GM23338 (cell line): ENCODE measurements around the gene TCEA2. TPM values are rescaled to one million over a fixed set of nuclear protein-coding genes. Genes with fewer than 3 reads are reported as not detected.

ENCODE experiments used
- ATAC-seq: fragments of 200-7000 bp; cut with Tn5 transposase; 3 replicates; pipeline ENCODE4 v1.9.1; 2020
- DNase-seq: peaks from one replicate; pipeline ENCODE4 v3.0.0-alpha.2; 2015; ENCODE audit warnings: low spot score
- H2AFZ ChIP-seq: fragments of 200-600 bp; sonication (generic); 2 replicates; pipeline ENCODE4 v1.8.0; 2016; ENCODE audit warnings: antibody characterized with exemption, mild to moderate bottlenecking, moderate library complexity
- H3F3A ChIP-seq: fragments of 200-600 bp; sonication (generic); replicated peaks from 2 replicates; pipeline ENCODE4 v1.8.0; 2017; ENCODE audit warnings: antibody characterized with exemption, mixed run types, low read depth
- H3K27ac ChIP-seq: fragments of 200-600 bp; sonication (generic); 2 replicates; pipeline ENCODE4 v1.6.1; 2016; ENCODE audit warnings: low read depth
- H3K27me3 ChIP-seq: fragments of 200-600 bp; sonication (generic); 2 replicates; pipeline ENCODE4 v1.8.0; 2016; ENCODE audit warnings: mild to moderate bottlenecking, mixed run types, moderate library complexity; ENCODE audit not compliant: insufficient read depth
- H3K36me3 ChIP-seq: fragments of 200-600 bp; sonication (generic); 2 replicates; pipeline ENCODE4 v1.8.0; 2016; ENCODE audit warnings: mild to moderate bottlenecking; ENCODE audit not compliant: insufficient read depth
- H3K4me1 ChIP-seq: fragments of 200-600 bp; sonication (generic); 2 replicates; pipeline ENCODE4 v1.8.0; 2016; ENCODE audit warnings: mild to moderate bottlenecking, moderate library complexity; ENCODE audit not compliant: insufficient read depth
- H3K4me2 ChIP-seq: fragments of 200-600 bp; sonication (generic); 2 replicates; pipeline ENCODE4 v1.7.1; 2017; ENCODE audit warnings: mixed run types
- H3K4me3 ChIP-seq: fragments of 200-600 bp; sonication (generic); 2 replicates; pipeline ENCODE4 v1.6.1; 2016; ENCODE audit warnings: mixed run types
- H3K79me2 ChIP-seq: fragments of 200-600 bp; sonication (generic); replicated peaks from 2 replicates; pipeline ENCODE4 v1.8.0; 2017; ENCODE audit warnings: mild to moderate bottlenecking; ENCODE audit not compliant: insufficient read depth
- H3K9me2 ChIP-seq: fragments of 200-600 bp; sonication (generic); 2 replicates; pipeline ENCODE4 v1.8.0; 2017; ENCODE audit not compliant: insufficient read depth
- H4K20me1 ChIP-seq: fragments of 200-600 bp; sonication (generic); replicated peaks from 2 replicates; pipeline ENCODE4 v1.8.0; 2017; ENCODE audit warnings: mild to moderate bottlenecking; ENCODE audit not compliant: insufficient read depth
- H3K27ac Mint-ChIP-seq: 2 replicates; pipeline ENCODE4 v1.8.0; 2020; ENCODE audit warnings: inconsistent platforms, mild to moderate bottlenecking, moderate library complexity, mixed read lengths
- H3K27me3 Mint-ChIP-seq: 3 replicates; pipeline ENCODE4 v1.8.0; 2022; ENCODE audit warnings: low read depth, mild to moderate bottlenecking, moderate library complexity, mixed read lengths, inconsistent platforms; ENCODE audit not compliant: insufficient read depth, poor library complexity
- H3K36me3 Mint-ChIP-seq: 3 replicates; pipeline ENCODE4 v1.8.0; 2021; ENCODE audit warnings: low read depth, mild to moderate bottlenecking, inconsistent platforms, moderate library complexity, mixed read lengths
- H3K4me1 Mint-ChIP-seq: 3 replicates; pipeline ENCODE4 v1.8.0; 2020; ENCODE audit warnings: mild to moderate bottlenecking, inconsistent platforms, mixed read lengths
- H3K4me3 Mint-ChIP-seq: 3 replicates; pipeline ENCODE4 v1.8.0; 2021; ENCODE audit warnings: moderate library complexity, mild to moderate bottlenecking, inconsistent platforms, mixed read lengths
- H3K9me3 Mint-ChIP-seq: 3 replicates; pipeline ENCODE4 v1.8.0; 2020; ENCODE audit warnings: moderate library complexity, mild to moderate bottlenecking, inconsistent platforms, mixed read lengths
- CREB1 ChIP-seq: fragments of 250-450 bp; sonication (Bioruptor Pico); IDR thresholded peaks from 2 replicates; pipeline ENCODE4 v1.5.0; 2020; ENCODE audit warnings: low read depth, mild to moderate bottlenecking, moderate library complexity
- EZH2 ChIP-seq: fragments of 200-600 bp; sonication (generic); IDR thresholded peaks from one replicate; pipeline ENCODE4 v1.8.0; 2017; ENCODE audit warnings: antibody characterized with exemption, mild to moderate bottlenecking, low read depth; ENCODE audit not compliant: unreplicated experiment
- EZH2phosphoT487 ChIP-seq: fragments of 200-600 bp; sonication (generic); IDR thresholded peaks from one replicate; pipeline ENCODE4 v1.8.1; 2018; ENCODE audit warnings: antibody characterized with exemption; ENCODE audit not compliant: unreplicated experiment
- JUNB ChIP-seq: IDR thresholded peaks from one replicate; pipeline ENCODE4 v1.6.1; 2016; ENCODE audit warnings: antibody characterized with exemption; ENCODE audit not compliant: unreplicated experiment
- NANOG ChIP-seq: IDR thresholded peaks from 2 replicates; pipeline ENCODE4 v1.6.1; 2016; ENCODE audit warnings: antibody characterized with exemption, borderline replicate concordance
- POLR2AphosphoS5 ChIP-seq: IDR thresholded peaks from 2 replicates; pipeline ENCODE4 v1.6.1; 2016; ENCODE audit warnings: antibody characterized with exemption, low read depth
- STAT1 ChIP-seq: IDR thresholded peaks from one replicate; pipeline ENCODE4 v1.6.1; 2016; ENCODE audit warnings: antibody characterized with exemption; ENCODE audit not compliant: unreplicated experiment
- ZNF114 ChIP-seq: fragments of 250-450 bp; sonication (Bioruptor Pico); IDR thresholded peaks from 2 replicates; pipeline ENCODE4 v1.5.0; 2020; ENCODE audit warnings: mild to moderate bottlenecking, moderate library complexity
- ZNF331 ChIP-seq: fragments of 250-450 bp; sonication (Bioruptor Pico); IDR thresholded peaks from 2 replicates; pipeline ENCODE4 v1.5.0; 2020; ENCODE audit warnings: low read depth, mild to moderate bottlenecking, moderate library complexity
- polyA plus RNA-seq: library from polyadenylated mRNA; unstranded; fragments of >200 nt; fragmentation: Nextera tagmentation; extraction: Ambion mirVana; gene quantifications from 2 replicates; pipeline ENCODE4 v1.2.1, GENCODE V29; 2016
- total RNA-seq: library from RNA; depleted of rRNA; stranded (reverse); fragments of >200 nt; shearing (Covaris generic); gene quantifications from 2 replicates; pipeline ENCODE4 v1.2.3, GENCODE V29; 2014
- TF ChIP-seq, protein P1 (sequence below): fragments of 250-450 bp; sonication (Bioruptor Pico); IDR thresholded peaks from 2 replicates; pipeline ENCODE4 v1.5.0; 2020; ENCODE audit warnings: mild to moderate bottlenecking, moderate library complexity
- TF ChIP-seq, protein P2 (sequence below), 2 experiments: fragments of 200-600 bp in 1 of 2; sonication (generic) in 1 of 2; conservative IDR thresholded peaks; 2 replicates each; pipeline versions ENCODE4 v1.5.1 to v1.6.1; 2016 to 2017; ENCODE audit warnings: antibody characterized with exemption in 2 of 2, low read depth in 2 of 2, mild to moderate bottlenecking in 2 of 2, moderate library complexity in 1 of 2
- TF ChIP-seq, protein P3 (sequence below): IDR thresholded peaks from 2 replicates; pipeline ENCODE4 v1.6.1; 2016; ENCODE audit warnings: antibody characterized with exemption
- TF ChIP-seq, protein P4 (sequence below): IDR thresholded peaks from one replicate; pipeline ENCODE4 v1.6.1; 2018; ENCODE audit warnings: antibody characterized with exemption; ENCODE audit not compliant: unreplicated experiment

Gene TCEA2
- total and polyA plus RNA-seq, 2 experiments from 2014 or later, result 21.0 to 54.4 TPM

DNA sequence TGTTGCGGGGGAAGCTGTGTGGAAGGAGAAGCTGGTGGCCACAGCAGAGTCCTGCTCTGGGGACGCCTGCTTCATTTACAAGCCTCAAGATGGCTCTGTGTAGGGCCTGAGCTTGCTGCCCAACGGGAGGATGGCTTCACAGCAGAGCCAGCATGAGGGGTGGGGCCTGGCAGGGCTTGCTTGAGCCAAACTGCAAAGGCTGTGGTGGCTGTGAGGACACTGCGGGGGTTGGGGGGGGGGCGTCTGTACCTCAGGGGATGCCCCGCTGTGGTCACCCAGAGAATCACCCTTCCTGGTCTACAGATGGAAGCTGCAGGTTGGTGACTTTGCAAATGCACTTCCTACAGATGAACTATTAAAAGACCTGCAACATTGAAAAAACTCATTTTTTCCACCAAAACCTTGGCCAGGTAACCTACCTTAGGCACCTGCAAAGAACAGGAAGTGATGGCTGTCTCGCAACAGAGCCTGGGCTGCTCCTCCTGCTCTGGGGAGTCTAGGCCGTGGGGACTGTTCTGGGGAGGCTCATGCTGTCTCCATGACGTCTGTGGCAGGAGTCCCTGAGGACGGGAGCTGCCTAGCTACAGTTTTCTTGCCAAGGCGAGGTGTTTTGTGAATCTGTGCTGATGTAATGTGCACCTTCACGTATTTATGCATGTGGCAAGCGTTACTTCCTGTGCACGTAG lies 37.0 kb downstream of the TCEA2 start:
- Histone ChIP-seq H3K4me1 (no peaks in the 10 kb centered on the region), H3K9me2 (no peaks in the 10 kb centered on the region), H3K27ac (no peak overlapping the region), H3K4me2 (no peak overlapping the region), H2AFZ (no peak overlapping the region; the same call in 1 of the 2 replicates), H3K4me3 (no peak overlapping the region), H3K36me3 (no peaks in the 10 kb centered on the region), H3K27me3 (peaks cover 17% of the 10 kb centered on the region), H3F3A (peaks cover 7% of the 10 kb centered on the region), H3K79me2 (no peaks in the 10 kb centered on the region), H4K20me1 (no peaks in the 10 kb centered on the region)
- Mint-ChIP-seq H3K4me3 (no peak overlapping the region), H3K36me3 (peaks cover 4% of the 10 kb centered on the region; the same call in 2 of the 3 replicates), H3K4me1 (peaks cover 11% of the 10 kb centered on the region), H3K9me3 (peaks cover 8% of the 10 kb centered on the region), H3K27me3 (peaks cover 31% of the 10 kb centered on the region), H3K27ac (no peak overlapping the region)
- ATAC-seq (no peak), DNase-seq (no peak)
- TF ChIP-seq, protein P1, sequence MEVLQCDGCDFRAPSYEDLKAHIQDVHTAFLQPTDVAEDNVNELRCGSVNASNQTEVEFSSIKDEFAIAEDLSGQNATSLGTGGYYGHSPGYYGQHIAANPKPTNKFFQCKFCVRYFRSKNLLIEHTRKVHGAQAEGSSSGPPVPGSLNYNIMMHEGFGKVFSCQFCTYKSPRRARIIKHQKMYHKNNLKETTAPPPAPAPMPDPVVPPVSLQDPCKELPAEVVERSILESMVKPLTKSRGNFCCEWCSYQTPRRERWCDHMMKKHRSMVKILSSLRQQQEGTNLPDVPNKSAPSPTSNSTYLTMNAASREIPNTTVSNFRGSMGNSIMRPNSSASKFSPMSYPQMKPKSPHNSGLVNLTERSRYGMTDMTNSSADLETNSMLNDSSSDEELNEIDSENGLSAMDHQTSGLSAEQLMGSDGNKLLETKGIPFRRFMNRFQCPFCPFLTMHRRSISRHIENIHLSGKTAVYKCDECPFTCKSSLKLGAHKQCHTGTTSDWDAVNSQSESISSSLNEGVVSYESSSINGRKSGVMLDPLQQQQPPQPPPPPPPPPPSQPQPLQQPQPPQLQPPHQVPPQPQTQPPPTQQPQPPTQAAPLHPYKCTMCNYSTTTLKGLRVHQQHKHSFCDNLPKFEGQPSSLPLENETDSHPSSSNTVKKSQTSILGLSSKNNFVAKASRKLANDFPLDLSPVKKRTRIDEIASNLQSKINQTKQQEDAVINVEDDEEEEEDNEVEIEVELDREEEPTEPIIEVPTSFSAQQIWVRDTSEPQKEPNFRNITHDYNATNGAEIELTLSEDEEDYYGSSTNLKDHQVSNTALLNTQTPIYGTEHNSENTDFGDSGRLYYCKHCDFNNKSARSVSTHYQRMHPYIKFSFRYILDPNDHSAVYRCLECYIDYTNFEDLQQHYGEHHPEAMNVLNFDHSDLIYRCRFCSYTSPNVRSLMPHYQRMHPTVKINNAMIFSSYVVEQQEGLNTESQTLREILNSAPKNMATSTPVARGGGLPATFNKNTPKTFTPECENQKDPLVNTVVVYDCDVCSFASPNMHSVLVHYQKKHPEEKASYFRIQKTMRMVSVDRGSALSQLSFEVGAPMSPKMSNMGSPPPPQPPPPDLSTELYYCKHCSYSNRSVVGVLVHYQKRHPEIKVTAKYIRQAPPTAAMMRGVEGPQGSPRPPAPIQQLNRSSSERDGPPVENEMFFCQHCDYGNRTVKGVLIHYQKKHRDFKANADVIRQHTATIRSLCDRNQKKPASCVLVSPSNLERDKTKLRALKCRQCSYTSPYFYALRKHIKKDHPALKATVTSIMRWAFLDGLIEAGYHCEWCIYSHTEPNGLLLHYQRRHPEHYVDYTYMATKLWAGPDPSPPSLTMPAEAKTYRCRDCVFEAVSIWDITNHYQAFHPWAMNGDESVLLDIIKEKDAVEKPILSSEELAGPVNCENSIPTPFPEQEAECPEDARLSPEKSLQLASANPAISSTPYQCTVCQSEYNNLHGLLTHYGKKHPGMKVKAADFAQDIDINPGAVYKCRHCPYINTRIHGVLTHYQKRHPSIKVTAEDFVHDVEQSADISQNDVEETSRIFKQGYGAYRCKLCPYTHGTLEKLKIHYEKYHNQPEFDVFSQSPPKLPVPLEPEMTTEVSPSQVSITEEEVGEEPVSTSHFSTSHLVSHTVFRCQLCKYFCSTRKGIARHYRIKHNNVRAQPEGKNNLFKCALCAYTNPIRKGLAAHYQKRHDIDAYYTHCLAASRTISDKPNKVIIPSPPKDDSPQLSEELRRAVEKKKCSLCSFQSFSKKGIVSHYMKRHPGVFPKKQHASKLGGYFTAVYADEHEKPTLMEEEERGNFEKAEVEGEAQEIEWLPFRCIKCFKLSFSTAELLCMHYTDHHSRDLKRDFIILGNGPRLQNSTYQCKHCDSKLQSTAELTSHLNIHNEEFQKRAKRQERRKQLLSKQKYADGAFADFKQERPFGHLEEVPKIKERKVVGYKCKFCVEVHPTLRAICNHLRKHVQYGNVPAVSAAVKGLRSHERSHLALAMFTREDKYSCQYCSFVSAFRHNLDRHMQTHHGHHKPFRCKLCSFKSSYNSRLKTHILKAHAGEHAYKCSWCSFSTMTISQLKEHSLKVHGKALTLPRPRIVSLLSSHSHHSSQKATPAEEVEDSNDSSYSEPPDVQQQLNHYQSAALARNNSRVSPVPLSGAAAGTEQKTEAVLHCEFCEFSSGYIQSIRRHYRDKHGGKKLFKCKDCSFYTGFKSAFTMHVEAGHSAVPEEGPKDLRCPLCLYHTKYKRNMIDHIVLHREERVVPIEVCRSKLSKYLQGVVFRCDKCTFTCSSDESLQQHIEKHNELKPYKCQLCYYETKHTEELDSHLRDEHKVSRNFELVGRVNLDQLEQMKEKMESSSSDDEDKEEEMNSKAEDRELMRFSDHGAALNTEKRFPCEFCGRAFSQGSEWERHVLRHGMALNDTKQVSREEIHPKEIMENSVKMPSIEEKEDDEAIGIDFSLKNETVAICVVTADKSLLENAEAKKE (CRISPR knock-in tag), result no peak
- TF ChIP-seq STAT1 (no peak), JUNB (no peak), EZH2 (no peak), ZNF114 (no peak), NANOG (no peak), CREB1 (CRISPR knock-in tag) (no peak), EZH2phosphoT487 (no peak), POLR2AphosphoS5 (no peak), ZNF331 (CRISPR knock-in tag) (no peak)
- TF ChIP-seq, protein P2, sequence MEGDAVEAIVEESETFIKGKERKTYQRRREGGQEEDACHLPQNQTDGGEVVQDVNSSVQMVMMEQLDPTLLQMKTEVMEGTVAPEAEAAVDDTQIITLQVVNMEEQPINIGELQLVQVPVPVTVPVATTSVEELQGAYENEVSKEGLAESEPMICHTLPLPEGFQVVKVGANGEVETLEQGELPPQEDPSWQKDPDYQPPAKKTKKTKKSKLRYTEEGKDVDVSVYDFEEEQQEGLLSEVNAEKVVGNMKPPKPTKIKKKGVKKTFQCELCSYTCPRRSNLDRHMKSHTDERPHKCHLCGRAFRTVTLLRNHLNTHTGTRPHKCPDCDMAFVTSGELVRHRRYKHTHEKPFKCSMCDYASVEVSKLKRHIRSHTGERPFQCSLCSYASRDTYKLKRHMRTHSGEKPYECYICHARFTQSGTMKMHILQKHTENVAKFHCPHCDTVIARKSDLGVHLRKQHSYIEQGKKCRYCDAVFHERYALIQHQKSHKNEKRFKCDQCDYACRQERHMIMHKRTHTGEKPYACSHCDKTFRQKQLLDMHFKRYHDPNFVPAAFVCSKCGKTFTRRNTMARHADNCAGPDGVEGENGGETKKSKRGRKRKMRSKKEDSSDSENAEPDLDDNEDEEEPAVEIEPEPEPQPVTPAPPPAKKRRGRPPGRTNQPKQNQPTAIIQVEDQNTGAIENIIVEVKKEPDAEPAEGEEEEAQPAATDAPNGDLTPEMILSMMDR (conservative IDR thresholded peaks at IDR 0.05; ENCODE audit: low read depth in 2 of 2), result no peak
- TF ChIP-seq, protein P3, sequence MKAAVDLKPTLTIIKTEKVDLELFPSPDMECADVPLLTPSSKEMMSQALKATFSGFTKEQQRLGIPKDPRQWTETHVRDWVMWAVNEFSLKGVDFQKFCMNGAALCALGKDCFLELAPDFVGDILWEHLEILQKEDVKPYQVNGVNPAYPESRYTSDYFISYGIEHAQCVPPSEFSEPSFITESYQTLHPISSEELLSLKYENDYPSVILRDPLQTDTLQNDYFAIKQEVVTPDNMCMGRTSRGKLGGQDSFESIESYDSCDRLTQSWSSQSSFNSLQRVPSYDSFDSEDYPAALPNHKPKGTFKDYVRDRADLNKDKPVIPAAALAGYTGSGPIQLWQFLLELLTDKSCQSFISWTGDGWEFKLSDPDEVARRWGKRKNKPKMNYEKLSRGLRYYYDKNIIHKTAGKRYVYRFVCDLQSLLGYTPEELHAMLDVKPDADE, result no peak
- TF ChIP-seq, protein P4, sequence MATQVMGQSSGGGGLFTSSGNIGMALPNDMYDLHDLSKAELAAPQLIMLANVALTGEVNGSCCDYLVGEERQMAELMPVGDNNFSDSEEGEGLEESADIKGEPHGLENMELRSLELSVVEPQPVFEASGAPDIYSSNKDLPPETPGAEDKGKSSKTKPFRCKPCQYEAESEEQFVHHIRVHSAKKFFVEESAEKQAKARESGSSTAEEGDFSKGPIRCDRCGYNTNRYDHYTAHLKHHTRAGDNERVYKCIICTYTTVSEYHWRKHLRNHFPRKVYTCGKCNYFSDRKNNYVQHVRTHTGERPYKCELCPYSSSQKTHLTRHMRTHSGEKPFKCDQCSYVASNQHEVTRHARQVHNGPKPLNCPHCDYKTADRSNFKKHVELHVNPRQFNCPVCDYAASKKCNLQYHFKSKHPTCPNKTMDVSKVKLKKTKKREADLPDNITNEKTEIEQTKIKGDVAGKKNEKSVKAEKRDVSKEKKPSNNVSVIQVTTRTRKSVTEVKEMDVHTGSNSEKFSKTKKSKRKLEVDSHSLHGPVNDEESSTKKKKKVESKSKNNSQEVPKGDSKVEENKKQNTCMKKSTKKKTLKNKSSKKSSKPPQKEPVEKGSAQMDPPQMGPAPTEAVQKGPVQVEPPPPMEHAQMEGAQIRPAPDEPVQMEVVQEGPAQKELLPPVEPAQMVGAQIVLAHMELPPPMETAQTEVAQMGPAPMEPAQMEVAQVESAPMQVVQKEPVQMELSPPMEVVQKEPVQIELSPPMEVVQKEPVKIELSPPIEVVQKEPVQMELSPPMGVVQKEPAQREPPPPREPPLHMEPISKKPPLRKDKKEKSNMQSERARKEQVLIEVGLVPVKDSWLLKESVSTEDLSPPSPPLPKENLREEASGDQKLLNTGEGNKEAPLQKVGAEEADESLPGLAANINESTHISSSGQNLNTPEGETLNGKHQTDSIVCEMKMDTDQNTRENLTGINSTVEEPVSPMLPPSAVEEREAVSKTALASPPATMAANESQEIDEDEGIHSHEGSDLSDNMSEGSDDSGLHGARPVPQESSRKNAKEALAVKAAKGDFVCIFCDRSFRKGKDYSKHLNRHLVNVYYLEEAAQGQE, result no peak
